SK-N-SH treated with all-trans-retinoic acid at 6 μM for 48 hours (cell line): ENCODE data around the gene ANKFN1.

ENCODE experiments used
- ARNTL ChIP-seq: fragments of 450-650 bp; formaldehyde crosslinking; IDR thresholded peaks from 2 replicates; pipeline ENCODE4 v1.5.0; 2020; ENCODE audit warnings: low read depth, mild to moderate bottlenecking, moderate library complexity, borderline replicate concordance
- BACH2 ChIP-seq: fragments of 250-450 bp; sonication (Bioruptor Pico); IDR thresholded peaks from 2 replicates; pipeline ENCODE4 v1.9.0; 2021; ENCODE audit warnings: mild to moderate bottlenecking, borderline replicate concordance
- CSDC2 ChIP-seq: fragments of 250-450 bp; sonication (Bioruptor Pico); IDR thresholded peaks from 2 replicates; pipeline ENCODE4 v1.5.0; 2020; ENCODE audit warnings: mild to moderate bottlenecking, moderate library complexity
- ZC3H10 ChIP-seq: fragments of 250-450 bp; sonication (Bioruptor Pico); IDR thresholded peaks from 2 replicates; pipeline ENCODE4 v1.5.1; 2021; ENCODE audit warnings: mild to moderate bottlenecking, moderate library complexity
- ZNF8 ChIP-seq: fragments of 450-650 bp; formaldehyde crosslinking; IDR thresholded peaks from 2 replicates; pipeline ENCODE4 v1.5.0; 2020; ENCODE audit warnings: mild to moderate bottlenecking, moderate library complexity
- TF ChIP-seq, protein P1 (sequence below): fragments of 250-450 bp; sonication (Bioruptor Pico); IDR thresholded peaks from 2 replicates; pipeline ENCODE4 v1.5.1; 2020; ENCODE audit warnings: low read depth, mild to moderate bottlenecking, moderate library complexity
- TF ChIP-seq, protein P2 (sequence below): fragments of 250-450 bp; sonication (Bioruptor Pico); IDR thresholded peaks from 2 replicates; pipeline ENCODE4 v1.8.0; 2020; ENCODE audit warnings: mild to moderate bottlenecking, moderate library complexity, borderline replicate concordance

DNA sequence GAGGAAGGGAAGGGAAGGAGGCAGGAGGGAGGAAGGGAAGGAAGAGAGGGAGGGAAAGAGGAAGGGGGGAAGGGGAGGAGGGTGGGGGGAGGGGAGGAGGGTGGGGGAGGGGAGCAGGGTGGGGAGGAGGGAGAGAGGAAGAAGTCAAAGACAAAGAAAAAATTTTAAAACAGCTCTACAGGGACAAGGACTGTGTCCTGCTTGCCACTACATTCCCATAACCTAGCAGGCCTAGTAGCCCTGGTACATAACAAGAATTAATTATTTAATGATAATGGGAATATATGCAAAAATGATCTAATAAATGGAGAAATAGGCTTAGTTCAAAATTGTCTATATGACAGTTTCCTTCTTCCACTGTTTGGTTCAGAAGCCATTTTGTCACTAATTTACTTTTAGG lies 392.7 kb downstream of the ANKFN1 start:
- TF ChIP-seq ARNTL (CRISPR knock-in tag) (no peak), CSDC2 (no peak), ZC3H10 (CRISPR knock-in tag) (no peak), ZNF8 (CRISPR knock-in tag) (no peak), BACH2 (CRISPR knock-in tag) (no peak)
- TF ChIP-seq, protein P1, sequence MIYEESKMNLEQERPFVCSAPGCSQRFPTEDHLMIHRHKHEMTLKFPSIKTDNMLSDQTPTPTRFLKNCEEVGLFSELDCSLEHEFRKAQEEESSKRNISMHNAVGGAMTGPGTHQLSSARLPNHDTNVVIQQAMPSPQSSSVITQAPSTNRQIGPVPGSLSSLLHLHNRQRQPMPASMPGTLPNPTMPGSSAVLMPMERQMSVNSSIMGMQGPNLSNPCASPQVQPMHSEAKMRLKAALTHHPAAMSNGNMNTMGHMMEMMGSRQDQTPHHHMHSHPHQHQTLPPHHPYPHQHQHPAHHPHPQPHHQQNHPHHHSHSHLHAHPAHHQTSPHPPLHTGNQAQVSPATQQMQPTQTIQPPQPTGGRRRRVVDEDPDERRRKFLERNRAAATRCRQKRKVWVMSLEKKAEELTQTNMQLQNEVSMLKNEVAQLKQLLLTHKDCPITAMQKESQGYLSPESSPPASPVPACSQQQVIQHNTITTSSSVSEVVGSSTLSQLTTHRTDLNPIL (CRISPR knock-in tag) = no peak
- TF ChIP-seq, protein P2, sequence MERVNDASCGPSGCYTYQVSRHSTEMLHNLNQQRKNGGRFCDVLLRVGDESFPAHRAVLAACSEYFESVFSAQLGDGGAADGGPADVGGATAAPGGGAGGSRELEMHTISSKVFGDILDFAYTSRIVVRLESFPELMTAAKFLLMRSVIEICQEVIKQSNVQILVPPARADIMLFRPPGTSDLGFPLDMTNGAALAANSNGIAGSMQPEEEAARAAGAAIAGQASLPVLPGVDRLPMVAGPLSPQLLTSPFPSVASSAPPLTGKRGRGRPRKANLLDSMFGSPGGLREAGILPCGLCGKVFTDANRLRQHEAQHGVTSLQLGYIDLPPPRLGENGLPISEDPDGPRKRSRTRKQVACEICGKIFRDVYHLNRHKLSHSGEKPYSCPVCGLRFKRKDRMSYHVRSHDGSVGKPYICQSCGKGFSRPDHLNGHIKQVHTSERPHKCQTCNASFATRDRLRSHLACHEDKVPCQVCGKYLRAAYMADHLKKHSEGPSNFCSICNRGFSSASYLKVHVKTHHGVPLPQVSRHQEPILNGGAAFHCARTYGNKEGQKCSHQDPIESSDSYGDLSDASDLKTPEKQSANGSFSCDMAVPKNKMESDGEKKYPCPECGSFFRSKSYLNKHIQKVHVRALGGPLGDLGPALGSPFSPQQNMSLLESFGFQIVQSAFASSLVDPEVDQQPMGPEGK (CRISPR knock-in tag) = no peak
